Tibial nerve (tissue), 4 donors: ENCODE measurements around the gene ADAM19.

ENCODE experiments used
- EP300 ChIP-seq, 2 donors: sonication (generic); formaldehyde crosslinking; IDR thresholded peaks; one replicate each; pipeline ENCODE4 v1.6.1; 2017; ENCODE audit warnings: antibody characterized with exemption in 2 of 2, mild to moderate bottlenecking in 1 of 2
- POLR2A ChIP-seq, 2 donors: fragments of 450-650 bp; IDR thresholded peaks; one replicate each; pipeline ENCODE4 v1.6.1; 2017; ENCODE audit warnings: antibody characterized with exemption in 2 of 2, mild to moderate bottlenecking in 2 of 2, moderate library complexity in 2 of 2
- TF ChIP-seq, protein P1 (sequence below), 5 experiments: fragments of 200-600 bp in 3 of 5; fragments of 450-650 bp in 2 of 5; sonication (generic) in 3 of 5; IDR thresholded peaks; one replicate each; pipeline ENCODE4 v1.5.1; 2016 to 2019; ENCODE audit warnings: antibody characterized with exemption in 5 of 5, mild to moderate bottlenecking in 3 of 5, moderate library complexity in 2 of 5

DNA sequence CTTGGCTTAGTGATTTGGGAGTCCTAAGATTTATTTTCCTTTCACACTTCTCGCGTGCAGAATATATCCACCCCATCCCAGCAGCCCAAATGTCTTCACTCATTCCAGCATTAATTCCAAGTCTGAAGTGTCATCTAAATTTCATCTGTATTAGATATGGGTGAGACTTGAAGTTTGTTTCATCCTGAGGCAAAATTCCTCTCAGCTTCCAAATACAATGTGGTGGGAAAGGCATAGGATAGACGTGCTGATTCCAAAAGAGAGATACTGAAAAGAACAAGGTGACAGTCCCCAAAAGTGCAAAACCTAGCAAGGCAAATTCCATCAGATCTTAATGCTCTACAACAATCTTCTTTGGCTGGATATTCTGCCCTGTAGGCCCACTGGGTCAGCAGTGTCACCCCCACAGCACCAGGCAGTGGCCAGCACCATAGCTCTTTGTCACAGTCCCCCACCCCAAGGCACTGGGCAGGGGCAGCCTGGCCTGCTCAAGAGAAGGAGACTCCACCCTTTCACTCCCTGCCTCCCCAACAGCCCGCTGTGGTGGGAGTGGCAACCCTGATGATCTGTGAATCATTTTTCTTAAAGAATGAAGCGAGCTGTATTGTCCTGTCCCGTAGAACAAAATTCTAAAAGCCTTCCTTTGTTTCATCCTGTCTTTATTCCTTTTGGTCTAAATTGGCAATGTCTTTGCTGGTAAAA, 2.7 kb upstream of the ADAM19 start:
- TF ChIP-seq POLR2A (IDR thresholded peaks at IDR 0.05) (no peak), EP300 (IDR thresholded peaks at IDR 0.05) (no peak)
- TF ChIP-seq, protein P1, sequence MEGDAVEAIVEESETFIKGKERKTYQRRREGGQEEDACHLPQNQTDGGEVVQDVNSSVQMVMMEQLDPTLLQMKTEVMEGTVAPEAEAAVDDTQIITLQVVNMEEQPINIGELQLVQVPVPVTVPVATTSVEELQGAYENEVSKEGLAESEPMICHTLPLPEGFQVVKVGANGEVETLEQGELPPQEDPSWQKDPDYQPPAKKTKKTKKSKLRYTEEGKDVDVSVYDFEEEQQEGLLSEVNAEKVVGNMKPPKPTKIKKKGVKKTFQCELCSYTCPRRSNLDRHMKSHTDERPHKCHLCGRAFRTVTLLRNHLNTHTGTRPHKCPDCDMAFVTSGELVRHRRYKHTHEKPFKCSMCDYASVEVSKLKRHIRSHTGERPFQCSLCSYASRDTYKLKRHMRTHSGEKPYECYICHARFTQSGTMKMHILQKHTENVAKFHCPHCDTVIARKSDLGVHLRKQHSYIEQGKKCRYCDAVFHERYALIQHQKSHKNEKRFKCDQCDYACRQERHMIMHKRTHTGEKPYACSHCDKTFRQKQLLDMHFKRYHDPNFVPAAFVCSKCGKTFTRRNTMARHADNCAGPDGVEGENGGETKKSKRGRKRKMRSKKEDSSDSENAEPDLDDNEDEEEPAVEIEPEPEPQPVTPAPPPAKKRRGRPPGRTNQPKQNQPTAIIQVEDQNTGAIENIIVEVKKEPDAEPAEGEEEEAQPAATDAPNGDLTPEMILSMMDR (IDR thresholded peaks at IDR 0.05), result no peak
